ENCODE measurements around the gene BANF2.

- TF ChIP-seq CTCF (IDR thresholded peaks at IDR 0.05) (no peak), POLR2A (IDR thresholded peaks at IDR 0.05) (no peak)
These were observed 51.9 kb downstream of the BANF2 start for GRCh38 chr20:17751640-17752039.
